Inflammatory macrophage (primary cell): Measurements from ENCODE around the gene MNX1.

Source experiments
- DNase-seq, 2 donors: peaks; one replicate each; pipeline ENCODE4 v3.0.0-alpha.2; 2020 to 2022

Gene MNX1

GRCh38 chr7:157032644-157033482 lies 22.4 kb upstream of the MNX1 start:
- DNase-seq = no peak

- DNase-seq = no peak
Observed at GRCh38 chr7:157032128-157032527, 21.7 kb upstream of the MNX1 start.

GRCh38 chr7:157028199-157028903 lies 17.9 kb upstream of the MNX1 start:
- no peak for DNase-seq

GRCh38 chr7:157027568-157028198 lies 17.2 kb upstream of the MNX1 start:
- no peak for DNase-seq

GRCh38 chr7:157024716-157025115 lies 14.3 kb upstream of the MNX1 start:
- no peak for DNase-seq

- no peak for DNase-seq
Observed at GRCh38 chr7:157023589-157023905, 13.1 kb upstream of the MNX1 start.

GRCh38 chr7:157022681-157023588 lies 12.5 kb upstream of the MNX1 start:
- no peak for DNase-seq

GRCh38 chr7:157021871-157022680 lies 11.6 kb upstream of the MNX1 start:
- DNase-seq = no peak

- DNase-seq = no peak
Observed at GRCh38 chr7:157021071-157021870, 10.8 kb upstream of the MNX1 start.

GRCh38 chr7:157020514-157021070 lies 10.1 kb upstream of the MNX1 start:
- no peak for DNase-seq

- no peak for DNase-seq
Observed at GRCh38 chr7:157019718-157020451, 9.4 kb upstream of the MNX1 start.

GRCh38 chr7:157018997-157019608 lies 8.6 kb upstream of the MNX1 start:
- no peak for DNase-seq

GRCh38 chr7:157018328-157018996 lies 8.0 kb upstream of the MNX1 start:
- DNase-seq = no peak

GRCh38 chr7:157017603-157018327 lies 7.3 kb upstream of the MNX1 start:
- no peak for DNase-seq

- DNase-seq = no peak
Observed at GRCh38 chr7:157017149-157017548, 6.7 kb upstream of the MNX1 start.

GRCh38 chr7:157016352-157017041 lies 6.0 kb upstream of the MNX1 start:
- no peak for DNase-seq

- no peak for DNase-seq
Observed at GRCh38 chr7:157016024-157016351, 5.5 kb upstream of the MNX1 start.
